HG03039 (cell line): ENCODE data around the gene SPART.

Source experiments
- ATAC-seq: cut with Tn5 transposase; IDR thresholded peaks from one replicate; pipeline ENCODE4 v1.9.1; 2021; ENCODE audit warnings: mild to moderate bottlenecking, moderate library complexity; ENCODE audit not compliant: unreplicated experiment

Gene SPART

GRCh38 chr13:36258831-36259230 is 87.4 kb downstream of the SPART start:
- ATAC-seq: no peak
